Smooth muscle cell (in vitro differentiated cells): ENCODE measurements around the gene EPHA3. TPM values are rescaled to one million over a fixed set of nuclear protein-coding genes. Genes with fewer than 3 reads are reported as not detected.

Experiments
- DNase-seq: peaks from one replicate; lab custom pipeline; 2025; ENCODE audit not compliant: unreplicated experiment; lab: John Stamatoyannopoulos, UW
- H2AFZ ChIP-seq: fragments of 200-600 bp; sonication (generic); 2 replicates; pipeline ENCODE4 v1.6.0; 2016; ENCODE audit warnings: antibody characterized with exemption, low read depth, mild to moderate bottlenecking
- H3F3A ChIP-seq: fragments of 200-600 bp; sonication (generic); 2 replicates; pipeline ENCODE4 v1.6.0; 2017; ENCODE audit warnings: antibody characterized with exemption, low read depth
- H3K27ac ChIP-seq: fragments of 200-600 bp; sonication (generic); 2 replicates; pipeline ENCODE4 v1.5.1; 2016; ENCODE audit warnings: low read depth, mild to moderate bottlenecking
- H3K27me3 ChIP-seq: fragments of 200-600 bp; sonication (generic); 2 replicates; pipeline ENCODE4 v1.6.1; 2016; ENCODE audit warnings: low read depth, mild to moderate bottlenecking
- H3K36me3 ChIP-seq: fragments of 200-600 bp; sonication (generic); 2 replicates; pipeline ENCODE4 v1.5.1; 2016; ENCODE audit warnings: low read depth
- H3K4me1 ChIP-seq: fragments of 200-600 bp; sonication (generic); 2 replicates; pipeline ENCODE4 v1.5.1; 2016; ENCODE audit warnings: low read depth
- H3K4me2 ChIP-seq: fragments of 200-600 bp; sonication (generic); 2 replicates; pipeline ENCODE4 v1.6.0; 2016; ENCODE audit warnings: mild to moderate bottlenecking
- H3K4me3 ChIP-seq: fragments of 200-600 bp; sonication (generic); 2 replicates; pipeline ENCODE4 v1.5.1; 2016; ENCODE audit warnings: mild to moderate bottlenecking
- H3K79me2 ChIP-seq: fragments of 200-600 bp; sonication (generic); 2 replicates; pipeline ENCODE4 v1.6.0; 2016; ENCODE audit warnings: low read depth, mild to moderate bottlenecking
- H3K9ac ChIP-seq: fragments of 200-600 bp; sonication (generic); 2 replicates; pipeline ENCODE4 v1.6.0; 2016; ENCODE audit warnings: low read depth
- H3K9me3 ChIP-seq: fragments of 200-600 bp; sonication (generic); replicated peaks from 2 replicates; pipeline ENCODE4 v1.5.1; 2016; ENCODE audit warnings: low read depth
- H4K20me1 ChIP-seq: fragments of 200-600 bp; sonication (generic); 2 replicates; pipeline ENCODE4 v1.6.0; 2016; ENCODE audit warnings: low read depth
- WGBS: methylation state at CpG from one replicate; pipeline ENCODE4 v1.1.7; 2016; ENCODE audit warnings: low lambda C conversion rate; 5-methylcytosine and 5-hydroxymethylcytosine counted together
- polyA plus RNA-seq: library from polyadenylated mRNA; unstranded; fragments of >200 nt; fragmentation: Nextera tagmentation; extraction: Ambion mirVana; gene quantifications from 2 replicates; pipeline ENCODE4 v1.2.1, GENCODE V29; 2016
- total RNA-seq: library from RNA; depleted of rRNA; stranded (reverse); fragments of >200 nt; gene quantifications from 2 replicates; pipeline ENCODE4 v1.2.3, GENCODE V29; 2014
- TF ChIP-seq, protein P1 (sequence below): fragments of 200-600 bp; sonication (generic); IDR thresholded peaks from 2 replicates; pipeline ENCODE4 v1.5.1; 2017; ENCODE audit warnings: borderline replicate concordance, mild to moderate bottlenecking, antibody characterized with exemption; ENCODE audit not compliant: insufficient read depth, poor library complexity, severe bottlenecking

EPHA3 gene
- total and polyA plus RNA-seq, 2 experiments from 2014 or later = 0.62 to 1.7 TPM

DNA sequence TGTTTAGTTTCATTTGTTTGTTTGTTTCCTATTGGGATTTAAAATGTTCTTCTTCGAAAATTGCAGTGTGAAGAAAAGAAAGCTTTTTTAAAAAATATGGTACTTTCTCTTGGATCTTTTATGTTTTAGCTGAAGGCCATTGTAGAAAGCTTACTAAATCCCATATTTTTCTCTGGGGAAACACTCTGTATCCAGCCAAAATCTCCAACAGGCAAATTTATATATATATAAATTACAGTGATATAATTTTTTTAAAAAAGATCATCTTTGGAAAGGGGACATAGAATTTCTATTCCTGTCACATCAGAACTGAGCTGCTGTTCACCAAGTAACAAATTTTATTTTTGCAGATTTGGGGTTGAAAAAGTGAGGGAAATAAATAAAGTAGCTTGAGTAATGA lies 19.6 kb upstream of the EPHA3 start:
- Histone ChIP-seq H3F3A (no peaks in the 10 kb centered on the region), H2AFZ (no peak overlapping the region), H4K20me1 (no peaks in the 10 kb centered on the region), H3K9ac (no peak overlapping the region), H3K9me3 (no peaks in the 10 kb centered on the region), H3K27me3 (no peaks in the 10 kb centered on the region), H3K36me3 (no peaks in the 10 kb centered on the region), H3K27ac (no peak overlapping the region), H3K4me2 (no peak overlapping the region), H3K4me3 (no peak overlapping the region), H3K4me1 (no peaks in the 10 kb centered on the region), H3K79me2 (no peaks in the 10 kb centered on the region)
- no peak for DNase-seq
- WGBS = 85% methylated on average over 1 of the region's 1 CpG
- TF ChIP-seq, protein P1, sequence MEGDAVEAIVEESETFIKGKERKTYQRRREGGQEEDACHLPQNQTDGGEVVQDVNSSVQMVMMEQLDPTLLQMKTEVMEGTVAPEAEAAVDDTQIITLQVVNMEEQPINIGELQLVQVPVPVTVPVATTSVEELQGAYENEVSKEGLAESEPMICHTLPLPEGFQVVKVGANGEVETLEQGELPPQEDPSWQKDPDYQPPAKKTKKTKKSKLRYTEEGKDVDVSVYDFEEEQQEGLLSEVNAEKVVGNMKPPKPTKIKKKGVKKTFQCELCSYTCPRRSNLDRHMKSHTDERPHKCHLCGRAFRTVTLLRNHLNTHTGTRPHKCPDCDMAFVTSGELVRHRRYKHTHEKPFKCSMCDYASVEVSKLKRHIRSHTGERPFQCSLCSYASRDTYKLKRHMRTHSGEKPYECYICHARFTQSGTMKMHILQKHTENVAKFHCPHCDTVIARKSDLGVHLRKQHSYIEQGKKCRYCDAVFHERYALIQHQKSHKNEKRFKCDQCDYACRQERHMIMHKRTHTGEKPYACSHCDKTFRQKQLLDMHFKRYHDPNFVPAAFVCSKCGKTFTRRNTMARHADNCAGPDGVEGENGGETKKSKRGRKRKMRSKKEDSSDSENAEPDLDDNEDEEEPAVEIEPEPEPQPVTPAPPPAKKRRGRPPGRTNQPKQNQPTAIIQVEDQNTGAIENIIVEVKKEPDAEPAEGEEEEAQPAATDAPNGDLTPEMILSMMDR = no peak

DNA sequence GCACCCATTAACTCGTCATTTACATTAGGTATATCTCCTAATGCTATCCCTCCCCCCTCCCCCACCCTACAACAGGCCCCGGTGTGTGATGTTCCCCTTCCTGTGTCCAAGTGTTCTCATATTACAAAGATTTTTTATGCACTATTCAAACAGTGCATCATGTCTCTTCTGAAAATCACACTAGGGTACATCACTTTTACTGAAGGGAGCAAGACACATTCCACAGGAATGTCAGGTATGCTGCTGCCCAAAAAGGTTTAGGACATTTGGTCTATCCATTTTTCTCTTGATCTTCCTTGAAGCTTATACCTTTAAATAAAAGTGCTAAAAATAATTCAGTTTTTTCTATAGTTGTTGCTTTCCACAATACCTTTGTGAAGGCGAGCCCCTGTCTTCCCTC lies 9.2 kb upstream of the EPHA3 start:
- Histone ChIP-seq H3F3A (no peaks in the 10 kb centered on the region), H3K4me1 (no peaks in the 10 kb centered on the region), H4K20me1 (no peaks in the 10 kb centered on the region), H3K27ac (no peak overlapping the region), H3K4me3 (no peak overlapping the region), H3K27me3 (no peaks in the 10 kb centered on the region), H3K9me3 (no peaks in the 10 kb centered on the region), H2AFZ (no peak overlapping the region), H3K79me2 (no peaks in the 10 kb centered on the region), H3K4me2 (no peak overlapping the region), H3K36me3 (no peaks in the 10 kb centered on the region), H3K9ac (no peak overlapping the region)
- 70% methylated on average over 3 of the region's 3 CpGs for WGBS
- TF ChIP-seq, protein P1 = no peak
- DNase-seq = no peak

DNA sequence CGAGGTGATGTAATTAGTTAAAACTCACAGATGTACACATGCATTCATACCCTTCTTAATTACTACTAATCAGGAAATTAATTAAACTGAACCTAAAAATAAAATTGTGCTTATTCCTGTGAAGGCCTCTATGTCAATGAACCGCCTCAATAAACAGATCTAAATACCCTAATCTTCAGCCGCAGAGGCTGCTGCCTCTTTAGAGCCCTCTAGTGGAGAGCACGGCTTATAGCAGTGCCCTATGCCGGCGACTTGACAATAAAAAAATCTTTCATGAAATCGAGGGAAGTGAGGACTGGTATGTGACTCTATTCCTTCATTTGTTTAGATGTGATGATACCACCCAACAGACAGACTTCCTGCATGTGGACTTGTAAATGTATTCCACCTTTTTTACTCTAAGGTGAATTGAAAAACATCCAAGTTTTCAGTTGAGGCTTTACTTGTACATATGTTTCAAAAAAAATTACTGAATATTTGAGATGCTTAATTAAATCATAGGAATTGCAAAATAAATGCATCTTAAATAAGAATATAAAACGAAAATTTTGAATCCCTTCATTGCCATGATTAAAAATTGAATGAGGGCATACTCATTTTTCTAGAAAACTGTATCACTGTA lies 8.3 kb upstream of the EPHA3 start:
- H3K27me3 ChIP-seq = no peaks in the 10 kb centered on the region
- H2AFZ ChIP-seq = peak overlapping the region; percentile 20
- no peak overlapping the region for H3K27ac ChIP-seq
- H3K79me2 ChIP-seq = no peaks in the 10 kb centered on the region
- no peaks in the 10 kb centered on the region for H3F3A ChIP-seq
- no peaks in the 10 kb centered on the region for H4K20me1 ChIP-seq
- WGBS = 16% methylated on average over 8 of the region's 8 CpGs
- no peak overlapping the region for H3K4me3 ChIP-seq
- no peaks in the 10 kb centered on the region for H3K36me3 ChIP-seq
- no peak for DNase-seq
- no peaks in the 10 kb centered on the region for H3K9me3 ChIP-seq
- H3K4me1 ChIP-seq = no peaks in the 10 kb centered on the region
- no peak overlapping the region for H3K9ac ChIP-seq
- TF ChIP-seq, protein P1 = peak; percentile 98
- no peak overlapping the region for H3K4me2 ChIP-seq

DNA sequence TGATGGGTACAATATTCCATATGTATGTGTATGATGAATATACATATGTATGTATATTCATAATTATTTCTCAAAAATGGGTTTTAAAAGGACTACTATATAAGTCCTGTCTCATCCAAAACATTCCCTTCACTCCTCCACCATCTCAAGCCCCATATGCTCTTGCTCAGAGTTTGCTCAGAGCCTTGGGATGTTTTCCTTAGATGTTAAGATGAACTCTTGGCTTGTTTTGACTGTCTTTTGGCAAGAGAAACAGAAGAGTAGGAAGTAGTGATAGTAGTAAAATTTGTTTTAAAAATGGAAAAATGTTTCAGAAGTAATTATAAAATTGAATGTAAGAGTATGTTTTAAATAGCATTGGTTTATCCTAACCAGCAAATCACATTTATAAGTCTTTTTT lies 6.2 kb upstream of the EPHA3 start:
- peaks cover 7% of the 10 kb centered on the region for H3K27me3 ChIP-seq
- no peaks in the 10 kb centered on the region for H3K9me3 ChIP-seq
- H3K4me1 ChIP-seq = no peaks in the 10 kb centered on the region
- H2AFZ ChIP-seq = no peak overlapping the region
- no peak overlapping the region for H3K9ac ChIP-seq
- H3K27ac ChIP-seq = no peak overlapping the region
- no peak overlapping the region for H3K4me3 ChIP-seq
- H3K4me2 ChIP-seq = no peak overlapping the region
- DNase-seq = no peak
- no peaks in the 10 kb centered on the region for H4K20me1 ChIP-seq
- H3F3A ChIP-seq = no peaks in the 10 kb centered on the region
- TF ChIP-seq, protein P1 = no peak
- no peaks in the 10 kb centered on the region for H3K79me2 ChIP-seq
- no peaks in the 10 kb centered on the region for H3K36me3 ChIP-seq
